D721Med (cell line): Measurements from ENCODE around the gene PUSL1.

Experiments
- DNase-seq: peaks from one replicate; pipeline ENCODE4 v3.0.0; 2011; ENCODE audit warnings: low spot score; ENCODE audit not compliant: insufficient read length
- FAIRE-seq: peaks from 2 replicates; lab custom pipeline; 2011; peaks lifted over from hg19 to GRCh38; lab: Jason Lieb, UNC
- TF ChIP-seq, protein P1 (sequence below): IDR thresholded peaks from 2 replicates; pipeline ENCODE4 v1.5.1; 2012; ENCODE audit warnings: mild to moderate bottlenecking, control low read depth; ENCODE audit not compliant: insufficient read depth; ENCODE audit errors: missing control alignments

The PUSL1 gene

GRCh38 chr1:1262758-1263157 is 45.6 kb upstream of the PUSL1 start:
- TF ChIP-seq, protein P1, sequence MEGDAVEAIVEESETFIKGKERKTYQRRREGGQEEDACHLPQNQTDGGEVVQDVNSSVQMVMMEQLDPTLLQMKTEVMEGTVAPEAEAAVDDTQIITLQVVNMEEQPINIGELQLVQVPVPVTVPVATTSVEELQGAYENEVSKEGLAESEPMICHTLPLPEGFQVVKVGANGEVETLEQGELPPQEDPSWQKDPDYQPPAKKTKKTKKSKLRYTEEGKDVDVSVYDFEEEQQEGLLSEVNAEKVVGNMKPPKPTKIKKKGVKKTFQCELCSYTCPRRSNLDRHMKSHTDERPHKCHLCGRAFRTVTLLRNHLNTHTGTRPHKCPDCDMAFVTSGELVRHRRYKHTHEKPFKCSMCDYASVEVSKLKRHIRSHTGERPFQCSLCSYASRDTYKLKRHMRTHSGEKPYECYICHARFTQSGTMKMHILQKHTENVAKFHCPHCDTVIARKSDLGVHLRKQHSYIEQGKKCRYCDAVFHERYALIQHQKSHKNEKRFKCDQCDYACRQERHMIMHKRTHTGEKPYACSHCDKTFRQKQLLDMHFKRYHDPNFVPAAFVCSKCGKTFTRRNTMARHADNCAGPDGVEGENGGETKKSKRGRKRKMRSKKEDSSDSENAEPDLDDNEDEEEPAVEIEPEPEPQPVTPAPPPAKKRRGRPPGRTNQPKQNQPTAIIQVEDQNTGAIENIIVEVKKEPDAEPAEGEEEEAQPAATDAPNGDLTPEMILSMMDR, result no peak
- FAIRE-seq, result no peak

GRCh38 chr1:1264026-1264425 is 44.4 kb upstream of the PUSL1 start:
- FAIRE-seq (no peak), DNase-seq (no peak)

More at GRCh38 chr1:1262758-1263157, 45.6 kb upstream of the PUSL1 start:
- DNase-seq, result no peak

GRCh38 chr1:1264868-1265272 is 43.5 kb upstream of the PUSL1 start:
- FAIRE-seq (no peak), DNase-seq (no peak)
- TF ChIP-seq, protein P1, result peak; percentile 9

More at GRCh38 chr1:1264026-1264425, 44.4 kb upstream of the PUSL1 start:
- TF ChIP-seq, protein P1, result no peak

GRCh38 chr1:1267488-1268283 is 40.7 kb upstream of the PUSL1 start:
- TF ChIP-seq, protein P1, result no peak
- FAIRE-seq, result no peak

DNA sequence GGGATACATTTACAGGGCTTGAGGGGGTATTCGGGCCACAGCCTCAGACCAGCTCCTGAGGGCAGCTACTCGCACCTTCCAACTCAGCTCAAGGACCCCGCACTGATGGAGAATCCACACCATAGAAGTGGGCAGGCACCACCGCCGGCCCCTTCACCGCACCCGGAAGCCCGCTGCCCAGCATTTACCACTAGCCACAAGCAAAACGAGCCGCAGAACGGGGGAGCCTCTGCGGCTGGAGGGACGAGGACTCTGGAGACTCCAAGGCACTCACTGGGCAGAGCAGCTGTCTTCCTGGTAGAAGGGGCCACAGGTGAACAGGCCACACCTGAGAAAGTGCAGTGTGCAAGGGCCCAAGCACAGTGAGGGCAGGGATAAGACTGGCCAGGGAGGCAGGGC is 40.1 kb upstream of the PUSL1 start:
- TF ChIP-seq, protein P1, result no peak
- DNase-seq, result no peak
- FAIRE-seq, result no peak

More at GRCh38 chr1:1267488-1268283, 40.7 kb upstream of the PUSL1 start:
- no peak for DNase-seq

DNA sequence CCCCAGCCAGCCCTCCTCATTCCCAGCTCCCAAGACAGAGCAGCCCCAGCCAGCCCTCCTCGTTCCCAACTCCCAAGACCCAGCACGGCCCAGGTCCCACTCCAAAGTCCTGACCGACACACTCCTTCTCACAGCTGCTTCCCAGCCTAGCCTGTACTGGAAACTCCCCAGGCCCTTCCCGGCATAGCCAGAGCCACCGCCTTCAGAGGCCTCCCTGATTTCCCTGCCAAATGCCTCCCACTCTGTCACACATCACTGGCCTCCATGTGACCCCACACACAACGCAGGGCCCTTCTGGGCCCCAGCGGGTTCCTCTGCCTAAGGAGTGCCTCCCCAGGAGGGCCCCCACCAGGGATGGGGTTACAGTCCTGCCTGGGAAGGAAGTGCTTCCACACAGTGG is 37.6 kb upstream of the PUSL1 start:
- TF ChIP-seq, protein P1, result no peak
- FAIRE-seq (no peak), DNase-seq (no peak)
